Stimulated activated naive CD4-positive, alpha-beta T cell (primary cell): Measurements from ENCODE around the gene ZNF775.
"Not testable (repeated sequence)": the region's sequence is repeated elsewhere in the genome, so short reads cannot be mapped to it uniquely, and the experiment has no call there.

Experiments
- DNase-seq, 6 experiments: peaks; one replicate each; lab custom pipeline; 2025; lab: John Stamatoyannopoulos, UW

Gene ZNF775

DNA sequence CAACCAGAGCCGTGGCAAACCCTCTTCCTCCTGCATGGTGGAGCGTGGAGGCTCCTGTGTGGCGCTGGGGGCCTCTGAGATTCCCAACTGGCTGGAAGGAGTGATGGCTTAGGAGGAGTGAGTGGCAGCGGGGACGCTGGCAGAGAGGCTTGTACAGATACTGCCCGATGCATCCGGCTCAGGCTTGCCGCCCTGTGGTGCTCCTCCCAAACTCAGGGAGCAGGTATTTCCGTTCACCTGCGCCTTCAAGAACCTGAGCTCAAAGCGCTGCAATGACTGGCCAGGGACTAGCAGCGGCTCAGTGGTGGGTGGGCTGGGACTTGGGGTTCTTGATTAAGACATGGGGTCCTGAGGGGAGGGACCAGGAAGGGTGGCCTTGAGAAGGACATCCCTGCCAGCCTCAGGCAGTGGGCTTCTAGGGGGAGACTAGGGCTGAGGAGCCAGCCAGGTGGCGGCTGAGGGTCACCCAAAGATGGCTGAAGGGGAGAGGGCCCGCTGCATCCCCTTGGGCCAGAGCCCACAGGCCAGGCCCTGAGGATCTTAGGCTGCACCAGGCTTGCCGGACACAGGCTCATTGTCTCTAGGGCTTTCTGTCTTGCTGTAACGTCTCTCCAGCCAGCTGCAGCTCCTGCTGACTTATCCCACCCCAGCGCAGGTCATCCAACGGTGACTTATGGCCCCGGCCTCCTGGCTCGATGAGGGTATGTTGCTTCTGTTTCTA is 3.2 kb downstream of the ZNF775 start:
- no peak for DNase-seq

DNA sequence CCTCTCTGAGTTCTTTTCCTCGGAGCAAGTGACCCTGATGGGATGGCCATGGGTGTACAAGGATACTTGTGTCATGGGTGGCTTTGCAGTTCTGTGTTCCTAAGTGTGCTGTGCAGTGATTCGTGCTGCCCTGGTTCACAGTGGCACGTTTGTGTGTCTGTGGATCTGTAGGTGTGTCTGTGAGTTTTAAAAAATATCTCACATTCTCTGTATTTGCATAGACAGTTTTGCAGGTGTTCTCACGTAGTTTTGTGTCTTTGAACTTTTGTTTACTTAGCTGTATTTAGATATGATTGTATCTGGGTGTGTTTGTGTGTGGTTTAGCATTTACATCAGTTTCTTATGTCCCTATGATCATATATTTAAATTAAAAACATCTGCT is 3.7 kb downstream of the ZNF775 start:
- no peak for DNase-seq

DNA sequence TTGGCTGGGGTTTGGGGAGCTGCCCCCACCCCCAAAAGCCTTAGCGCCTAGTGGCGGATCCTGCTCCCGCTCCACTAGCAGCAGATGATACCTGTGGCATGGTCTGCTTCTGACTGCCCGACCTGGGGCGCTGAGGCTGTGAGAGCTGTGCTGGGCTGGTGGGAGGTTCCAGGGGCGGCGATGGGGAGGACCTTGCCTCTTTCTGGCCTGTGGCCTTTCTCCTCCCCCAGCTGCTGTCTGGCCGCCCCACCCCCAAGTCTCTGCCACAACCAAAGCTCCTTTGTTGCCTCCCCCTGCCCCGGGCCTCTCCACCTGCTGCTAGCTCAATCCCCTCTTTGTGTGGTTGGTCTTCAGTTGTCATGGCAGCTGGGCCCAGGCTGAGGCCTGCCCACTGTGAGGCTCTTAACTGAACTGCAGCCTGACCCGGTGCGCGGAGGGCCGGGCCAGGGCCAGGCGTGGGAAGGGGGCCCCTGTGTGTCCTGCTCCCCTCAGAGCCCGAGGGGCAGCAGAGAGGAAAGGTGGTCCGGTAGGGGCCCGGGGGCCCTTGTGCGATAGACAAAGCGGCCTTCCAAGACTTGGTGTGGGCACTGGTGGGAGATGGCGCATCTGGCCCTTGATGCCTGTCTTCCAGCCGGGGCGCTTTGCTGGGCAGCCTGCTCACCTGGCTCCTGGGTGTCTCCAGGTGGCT is 4.7 kb downstream of the ZNF775 start:
- no peak for DNase-seq

DNA sequence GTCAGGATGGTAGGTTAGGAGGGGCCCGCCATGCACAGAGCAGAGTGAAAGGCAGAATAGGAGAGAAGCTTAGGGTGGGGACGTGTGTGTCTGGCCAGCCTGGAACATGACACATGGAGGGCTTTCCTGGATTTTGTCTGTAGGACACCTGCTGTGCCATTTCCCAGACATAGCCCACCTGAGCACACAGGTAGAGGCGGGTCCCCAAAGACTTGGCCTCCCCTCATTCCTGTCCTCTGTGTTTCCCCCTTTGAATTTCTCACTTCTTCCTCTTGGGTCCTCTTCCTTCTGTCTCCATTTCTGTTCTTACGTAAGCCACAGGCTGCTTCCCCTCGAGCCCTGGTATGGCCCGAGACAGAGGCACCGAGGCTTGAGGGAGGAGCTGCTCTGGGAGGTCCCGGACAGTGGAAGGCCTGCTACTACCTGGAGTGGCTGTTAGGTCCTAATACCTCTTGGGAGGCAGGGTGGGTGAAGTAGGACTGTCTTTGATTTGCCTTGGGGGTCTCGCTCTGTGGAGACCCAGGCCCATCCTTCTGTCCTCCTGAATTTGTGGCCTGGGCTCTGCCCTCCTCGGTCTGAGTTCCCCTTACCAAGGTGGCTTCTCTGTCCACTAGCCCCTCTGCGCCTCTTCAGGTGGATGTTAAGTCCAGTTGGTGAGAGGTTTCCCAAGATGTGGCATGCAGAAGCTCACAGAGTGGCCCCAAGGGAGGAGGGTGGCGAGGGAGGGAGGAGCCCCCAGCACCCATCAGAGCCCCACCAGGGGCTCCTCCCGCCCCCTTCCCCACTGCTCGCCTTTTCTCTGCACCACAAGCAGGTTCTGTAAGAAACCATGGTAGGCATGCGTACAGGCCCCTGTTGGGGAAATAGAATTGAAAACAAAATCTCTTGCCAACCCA is 5.5 kb downstream of the ZNF775 start:
- no peak for DNase-seq

DNA sequence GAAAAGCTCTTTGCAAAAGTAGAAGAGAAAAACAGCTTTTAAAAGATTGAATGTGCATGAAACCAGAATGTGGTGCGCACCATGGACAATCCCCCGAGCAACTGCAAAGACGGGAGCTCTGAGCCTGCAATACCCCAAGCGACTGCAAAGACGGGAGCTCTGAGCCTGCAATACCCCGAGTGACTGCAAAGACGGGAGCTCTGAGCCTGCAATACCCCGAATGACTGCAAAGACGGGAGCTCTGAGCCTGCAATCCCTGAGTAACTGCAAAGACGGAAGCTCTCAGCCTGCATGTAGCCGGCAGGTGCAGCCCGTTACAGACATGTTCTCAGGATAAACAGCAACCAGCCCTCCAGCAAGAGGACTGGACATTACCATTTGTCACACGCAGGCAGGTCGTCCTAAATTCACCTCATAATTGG is 6.2 kb downstream of the ZNF775 start:
- no peak for DNase-seq

DNA sequence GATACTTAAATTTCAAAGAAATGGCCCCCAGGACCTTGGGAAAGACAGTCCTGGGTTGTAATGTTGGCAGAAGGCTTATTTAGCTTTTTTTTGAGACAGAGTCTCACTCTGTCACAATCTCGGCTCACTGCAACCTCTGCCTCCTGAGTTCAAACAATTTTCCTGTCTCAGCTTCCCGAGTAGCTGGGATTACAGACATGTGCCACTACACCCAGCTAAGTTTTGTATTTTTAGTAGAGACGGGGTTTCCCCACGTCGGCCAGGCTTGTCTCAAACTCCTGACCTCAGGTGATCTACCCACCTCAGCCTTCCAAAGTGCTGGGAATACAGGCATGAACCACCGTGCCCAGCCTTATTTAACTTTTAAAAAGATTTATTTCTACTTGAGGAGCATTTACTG is 6.8 kb downstream of the ZNF775 start:
- DNase-seq: not testable (repeated sequence)

DNA sequence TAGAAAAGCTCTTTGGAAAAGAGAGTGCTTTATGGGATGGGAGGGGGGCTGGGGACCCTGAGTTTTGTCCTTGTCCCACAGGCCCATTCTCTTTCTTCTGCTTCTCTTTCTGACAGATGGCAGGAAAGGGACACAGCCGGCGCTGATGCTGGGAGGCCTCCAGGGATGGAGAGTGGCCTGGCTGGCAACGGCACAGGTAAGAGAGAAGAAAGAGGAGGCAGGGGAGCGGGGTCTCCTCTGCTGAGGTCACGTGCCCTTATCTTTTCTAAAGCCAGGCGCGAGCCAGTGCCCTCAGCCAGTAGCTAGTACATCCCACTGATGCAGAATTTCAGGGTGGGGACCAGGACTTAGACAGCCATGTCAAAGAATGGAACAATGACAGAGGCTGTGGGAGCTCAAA is 9.2 kb downstream of the ZNF775 start:
- no peak for DNase-seq

DNA sequence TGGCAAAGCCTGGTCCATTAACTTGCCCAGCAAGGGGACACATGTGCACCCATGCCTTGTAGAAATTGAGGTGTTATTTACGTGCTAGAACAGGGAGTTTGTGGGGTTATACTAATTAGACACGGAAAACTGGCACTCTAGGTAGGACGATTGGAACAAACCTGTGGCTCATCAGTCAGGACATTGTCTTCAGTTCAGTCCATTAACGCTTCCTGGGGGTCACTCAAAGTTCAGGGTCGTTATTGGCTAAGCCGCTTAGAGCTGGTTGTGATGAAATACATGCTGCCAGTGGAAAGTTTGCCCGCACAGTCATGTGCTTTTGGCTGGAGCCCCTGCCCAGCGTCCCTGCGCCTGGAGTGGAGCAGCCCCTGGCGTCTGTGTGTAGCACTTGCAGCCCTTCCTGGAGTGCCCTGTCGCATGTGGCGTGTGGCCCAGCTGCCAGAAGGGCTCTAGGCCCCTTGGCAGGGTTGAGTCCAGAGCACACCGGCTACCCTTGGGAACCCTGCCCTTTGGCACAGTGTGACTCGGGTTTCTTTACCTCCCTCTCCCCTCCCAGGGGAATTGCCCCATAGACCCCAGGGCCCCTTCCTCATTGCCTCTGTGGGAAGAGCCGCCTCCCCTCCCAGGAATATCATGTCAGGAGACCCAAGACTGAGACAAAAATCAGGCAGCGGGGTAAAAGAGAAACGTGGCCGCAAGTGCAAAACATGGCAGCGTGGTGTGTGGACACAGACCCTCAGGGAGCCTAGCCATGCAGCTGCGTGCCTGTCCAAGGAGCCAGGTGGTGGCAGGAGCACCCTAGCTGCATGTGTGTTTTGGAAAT is 9.8 kb downstream of the ZNF775 start:
- DNase-seq: no peak

DNA sequence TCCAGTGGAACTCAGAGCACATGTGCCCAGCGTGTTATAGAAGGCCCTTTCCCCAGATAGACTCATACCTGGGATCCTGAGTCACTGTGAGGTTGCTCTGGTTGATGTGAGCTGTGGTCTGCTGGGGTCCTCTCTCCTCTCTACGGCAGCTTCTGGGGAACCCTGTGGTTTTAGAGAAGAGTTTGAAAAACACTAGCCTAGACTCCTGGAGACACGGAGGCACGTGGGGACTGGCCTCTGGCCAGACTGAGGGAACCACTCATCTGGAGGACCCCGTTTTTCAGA is 10.3 kb downstream of the ZNF775 start:
- DNase-seq: no peak

DNA sequence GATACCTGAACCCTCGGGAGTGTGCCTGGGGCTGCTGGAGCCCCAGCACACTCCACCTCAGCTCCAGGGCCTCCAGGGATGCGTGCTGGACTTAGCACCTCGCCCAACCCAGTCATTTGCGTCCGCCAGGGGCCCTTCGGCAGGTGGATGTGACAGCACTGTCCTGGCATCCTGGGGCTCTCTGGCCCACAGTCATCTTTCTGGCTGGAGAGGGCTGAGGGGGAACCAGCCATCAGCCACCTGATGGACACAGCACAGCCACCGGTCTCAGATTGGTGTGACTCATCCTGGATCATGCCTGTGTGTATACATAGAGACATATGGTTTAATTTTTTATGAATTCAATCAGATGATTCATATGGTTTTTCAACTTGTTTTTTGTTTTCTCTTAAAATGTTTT is 11.1 kb downstream of the ZNF775 start:
- no peak for DNase-seq

DNA sequence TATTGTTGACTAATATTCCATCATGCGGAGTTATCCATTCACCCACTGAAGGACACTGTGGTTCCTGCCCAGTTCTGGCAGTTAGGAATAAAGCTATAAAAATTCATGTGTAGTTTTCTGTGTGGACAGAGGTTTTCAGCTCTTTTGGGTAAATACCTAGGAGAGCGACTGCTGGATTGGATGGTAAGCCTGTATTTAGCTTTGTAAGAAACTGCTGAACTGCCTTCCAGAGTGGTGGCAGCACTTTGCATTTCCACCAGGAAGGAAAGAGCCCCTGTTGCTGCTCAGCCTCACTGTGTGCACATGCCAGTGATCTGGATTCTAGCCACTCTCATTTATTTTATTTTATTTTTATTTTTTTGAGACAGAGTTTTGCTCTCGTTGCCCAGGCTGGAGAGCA is 14.2 kb downstream of the ZNF775 start:
- no peak for DNase-seq

DNA sequence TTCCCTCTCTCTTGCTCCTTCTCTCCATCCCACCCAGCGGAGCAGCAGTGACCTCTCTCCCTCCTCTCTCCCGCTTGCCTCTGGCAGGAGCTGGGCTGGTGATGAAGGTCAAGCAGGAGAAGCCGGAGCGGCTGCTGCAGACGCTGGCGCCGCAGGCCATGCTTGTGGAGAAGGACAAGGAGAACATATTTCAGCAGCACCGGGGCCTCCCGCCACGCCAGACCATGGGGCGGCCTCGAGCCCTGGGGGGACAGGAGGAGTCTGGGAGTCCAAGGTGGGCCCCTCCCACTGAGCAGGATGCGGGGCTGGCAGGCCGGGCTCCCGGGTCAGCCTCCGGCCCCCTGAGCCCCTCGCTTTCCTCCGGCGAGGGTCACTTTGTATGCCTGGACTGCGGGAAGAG is 17.3 kb downstream of the ZNF775 start:
- DNase-seq: no peak

DNA sequence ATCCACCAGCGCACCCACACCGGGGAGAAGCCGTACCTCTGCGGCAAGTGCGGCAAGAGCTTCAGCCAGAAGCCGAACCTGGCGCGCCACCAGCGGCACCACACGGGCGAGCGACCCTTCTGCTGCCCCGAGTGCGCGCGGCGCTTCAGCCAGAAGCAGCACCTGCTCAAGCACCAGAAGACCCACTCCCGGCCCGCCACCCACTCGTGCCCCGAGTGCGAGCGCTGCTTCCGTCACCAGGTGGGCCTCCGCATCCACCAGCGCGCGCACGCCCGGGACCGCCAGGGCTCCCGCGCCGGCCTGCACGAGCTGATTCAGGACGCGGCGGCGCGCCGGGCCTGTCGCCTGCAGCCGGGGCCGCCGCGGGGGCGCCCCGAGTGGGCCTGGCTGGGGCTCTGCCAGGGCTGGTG is 17.7 kb downstream of the ZNF775 start:
- no peak for DNase-seq

DNA sequence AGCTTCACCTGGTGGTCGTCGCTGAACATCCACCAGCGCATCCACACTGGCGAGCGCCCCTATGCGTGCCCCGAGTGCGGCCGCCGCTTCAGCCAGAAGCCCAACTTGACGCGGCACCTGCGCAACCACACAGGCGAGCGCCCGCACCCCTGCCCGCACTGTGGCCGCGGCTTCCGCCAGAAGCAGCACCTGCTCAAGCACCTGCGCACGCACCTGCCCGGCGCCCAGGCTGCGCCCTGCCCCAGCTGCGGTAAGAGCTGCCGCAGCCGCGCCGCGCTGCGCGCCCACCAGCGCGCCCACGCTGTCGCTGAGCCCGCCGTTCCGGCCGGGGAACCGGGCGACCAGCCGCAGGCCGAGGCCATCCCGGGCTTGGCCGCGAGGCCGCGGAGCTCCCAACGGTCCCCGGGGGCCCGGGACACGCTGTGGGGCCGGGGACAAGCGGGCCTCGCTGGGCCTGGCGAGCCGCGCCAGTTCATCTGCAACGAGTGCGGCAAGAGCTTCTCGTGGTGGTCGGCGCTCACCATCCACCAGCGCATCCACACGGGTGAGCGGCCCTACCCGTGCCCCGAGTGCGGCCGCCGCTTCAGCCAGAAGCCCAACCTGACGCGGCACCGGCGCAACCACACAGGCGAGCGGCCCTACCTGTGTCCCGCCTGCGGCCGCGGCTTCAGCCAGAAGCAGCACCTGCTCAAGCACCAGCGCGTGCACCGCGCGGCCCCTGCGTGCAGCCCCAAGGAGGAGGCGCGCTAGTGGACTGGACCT is 18.4 kb downstream of the ZNF775 start:
- DNase-seq: no peak

DNA sequence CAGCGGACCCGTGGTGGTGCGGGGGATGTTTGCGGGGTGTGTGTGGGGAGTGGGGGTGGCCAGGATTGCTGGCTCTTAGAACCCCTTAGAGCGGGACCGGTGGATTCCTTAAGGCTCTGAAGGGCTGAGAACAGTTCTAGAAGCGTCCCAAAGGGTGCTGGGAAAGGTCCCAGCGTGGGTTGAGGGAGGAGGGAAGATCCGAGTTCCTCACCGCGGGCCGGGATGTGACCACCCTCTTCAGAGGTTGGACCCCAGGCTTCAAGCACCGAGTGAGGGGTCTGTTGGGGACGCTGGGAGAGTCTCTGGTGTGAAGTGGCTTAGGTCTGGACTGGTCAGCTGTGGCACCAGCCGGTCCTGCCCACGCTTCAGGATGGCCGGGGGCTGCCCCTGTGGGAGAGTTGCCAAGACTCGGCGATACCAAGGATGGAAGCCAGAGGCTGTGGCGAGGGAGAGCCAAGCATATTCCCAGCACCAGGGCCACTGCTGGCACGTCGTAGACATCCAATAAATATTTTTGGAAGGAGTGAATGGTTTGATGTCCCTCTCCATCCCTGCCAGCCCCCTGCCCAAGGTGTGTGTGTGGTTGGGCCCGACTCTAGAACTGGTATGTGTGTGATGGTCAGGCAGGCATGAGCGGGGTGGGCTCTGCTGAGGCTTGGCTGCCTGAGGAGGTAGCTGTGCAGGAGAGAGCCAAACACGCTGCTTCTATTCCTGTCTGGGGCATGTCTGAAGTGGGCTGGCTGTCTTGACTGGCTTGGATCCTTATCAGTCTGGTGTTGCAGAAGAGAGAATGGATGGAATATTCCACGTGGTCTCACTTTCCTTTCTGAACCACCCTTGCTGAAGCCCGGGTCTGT is 19.2 kb downstream of the ZNF775 start:
- DNase-seq: no peak

DNA sequence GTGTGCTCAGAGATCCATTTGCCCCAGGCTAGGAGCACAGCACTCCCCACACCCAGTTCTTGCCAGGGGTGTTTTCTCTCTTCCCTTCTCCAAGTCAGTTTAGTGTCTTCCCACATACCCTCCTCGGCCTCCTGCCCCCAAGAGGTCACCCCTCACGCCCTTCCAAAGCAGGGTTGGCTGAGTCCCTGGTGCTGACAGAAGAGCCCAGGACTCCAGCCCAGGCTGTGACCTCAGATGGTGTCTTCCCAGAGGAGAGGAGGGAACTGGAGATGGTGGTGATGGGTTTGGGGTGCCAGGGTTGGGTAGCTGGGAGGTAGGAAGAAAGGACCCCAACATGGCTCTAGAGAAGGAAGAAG is 19.8 kb downstream of the ZNF775 start:
- no peak for DNase-seq

DNA sequence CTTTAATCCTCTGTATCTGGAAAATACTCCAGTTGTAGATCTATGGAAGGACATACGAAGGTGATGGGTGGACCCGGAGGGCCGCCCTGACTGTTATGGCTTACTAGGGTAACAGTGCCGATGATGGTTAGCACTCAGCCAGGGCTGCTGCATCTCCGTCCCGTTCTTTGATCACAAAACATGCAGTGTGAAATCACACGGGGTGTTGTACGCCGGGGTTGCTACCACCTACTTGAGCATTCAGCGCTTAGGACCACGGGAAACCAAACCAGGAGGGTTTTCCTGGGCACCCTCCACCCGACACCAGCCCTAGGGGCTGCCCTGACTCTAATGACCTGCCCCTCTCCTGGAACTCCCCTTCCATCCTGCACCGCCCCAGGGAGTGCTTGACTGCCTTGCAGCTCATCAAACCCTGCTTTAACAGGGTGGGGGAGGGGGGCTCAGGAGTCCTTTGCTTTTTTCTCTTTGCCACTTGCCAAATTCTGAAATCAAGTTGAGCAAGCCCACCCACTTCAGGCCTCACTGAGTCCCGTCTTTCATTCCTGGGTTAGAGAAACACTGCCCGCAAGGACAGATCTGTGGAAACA is 20.4 kb downstream of the ZNF775 start:
- DNase-seq: no peak

DNA sequence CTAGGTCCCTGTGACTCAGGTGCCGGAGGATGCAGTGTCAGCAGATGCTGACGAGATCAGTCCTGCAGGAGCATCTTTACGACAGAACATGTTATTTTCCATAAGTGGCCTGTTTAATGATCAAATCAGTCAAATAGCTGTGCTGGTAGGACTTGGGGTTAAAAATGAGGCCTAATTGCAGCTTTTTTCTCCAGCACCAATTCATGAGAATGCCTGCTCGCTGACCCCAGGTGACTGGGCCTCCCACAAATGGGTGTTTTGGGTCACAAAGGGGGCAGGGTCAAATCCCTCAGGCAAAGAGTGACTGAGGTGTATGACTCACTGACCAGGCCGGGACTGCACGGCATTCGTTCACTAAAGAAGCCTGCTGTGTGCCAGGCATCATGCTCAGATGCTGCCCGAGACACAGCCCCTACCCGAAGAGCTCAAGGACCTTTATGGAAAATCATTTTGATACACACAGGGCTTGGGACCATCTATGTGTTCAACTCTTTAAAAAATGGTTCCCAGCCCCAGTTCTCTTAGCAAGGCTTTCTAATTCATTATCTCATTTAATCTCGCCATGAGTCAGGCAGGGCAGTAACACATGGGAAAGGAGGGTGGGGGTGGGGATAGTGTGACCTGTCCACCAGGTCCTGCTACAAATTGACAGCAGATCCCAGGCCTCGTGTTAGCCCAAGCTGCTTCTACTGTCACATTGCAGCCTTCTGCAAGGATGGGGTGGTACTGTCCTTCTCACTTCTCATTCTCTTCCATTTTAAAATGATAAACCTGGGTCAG is 21.1 kb downstream of the ZNF775 start:
- DNase-seq: no peak

DNA sequence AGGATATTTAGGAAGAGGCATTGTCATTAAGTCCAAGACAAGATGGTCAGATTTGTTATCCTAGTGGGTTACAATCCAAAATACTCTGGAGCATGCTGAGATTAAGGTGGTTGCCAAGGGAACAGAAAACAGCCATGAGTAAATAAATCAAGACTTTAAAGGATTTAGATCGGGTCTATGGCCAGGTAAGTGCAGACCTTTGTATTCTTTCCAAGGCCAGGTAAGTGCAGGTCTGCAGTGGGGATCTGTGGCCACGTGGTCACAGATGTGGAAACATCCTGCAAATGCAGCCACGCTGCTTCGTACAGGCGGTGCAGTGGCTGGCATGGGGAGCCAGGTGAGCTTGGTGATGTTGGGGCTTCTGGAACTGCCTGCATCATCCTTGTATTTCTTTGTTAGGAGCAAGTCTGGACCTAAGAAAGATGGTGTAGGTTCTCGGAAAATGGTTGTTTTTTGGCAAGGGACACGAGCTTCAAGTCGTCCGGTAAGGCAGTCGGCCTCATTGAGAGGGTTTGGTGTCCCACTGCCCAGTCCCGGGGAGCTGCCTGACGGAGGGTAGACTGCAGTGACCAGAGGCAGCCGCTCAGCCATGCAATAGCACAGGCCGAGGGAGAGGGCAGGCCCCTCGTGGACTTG is 21.8 kb downstream of the ZNF775 start:
- DNase-seq: no peak
